Measurements from ENCODE around the gene TLX1. TPM values are rescaled to one million over a fixed set of nuclear protein-coding genes. Genes with fewer than 3 reads are reported as not detected.

TLX1 gene
- 0.24 TPM in 1 of 2 replicates, not detected in the other for total RNA-seq
- 0.68 TPM in 1 of 2 replicates, not detected in the other for polyA plus RNA-seq

GRCh38 chr10:101130984-101131961, at the start of gene TLX1:
Gene TLX1 (plus strand): TSS chr10:101131300. CDS start chr10:101131542, 242 bp downstream.
- Histone ChIP-seq H3K27me3 (peaks cover 100% of the 10 kb centered on the region), H3K4me3 (no peak within 1 kb of the TSS), H3K36me3 (replicated peaks; ENCODE audit: insufficient read depth, low read depth) (no peaks in the 10 kb centered on the region), H3K27ac (no peak within 1 kb of the TSS), H3K9me2 (replicated peaks; ENCODE audit: insufficient read depth) (no peaks in the 10 kb centered on the region), H3K79me2 (no peaks in the 10 kb centered on the region), H4K20me1 (ENCODE audit: insufficient read depth, poor library complexity, severe bottlenecking) (no peaks in the 10 kb centered on the region), H3K9me3 (ENCODE audit: low read depth) (no peaks in the 10 kb centered on the region), H2AFZ (peak within 1 kb of the TSS; percentile 31), H3K4me1 (ENCODE audit: insufficient read depth) (peaks cover 13% of the 10 kb centered on the region), H3K4me2 (peak within 1 kb of the TSS; percentile 82)
- TF ChIP-seq EZH2phosphoT487 (IDR thresholded peaks at IDR 0.05; ENCODE audit: low read depth, severe bottlenecking, unreplicated experiment): no peak
- peak; percentile 95 for TF ChIP-seq EZH2 (IDR thresholded peaks at IDR 0.05; ENCODE audit: borderline replicate concordance)
- no peak for DNase-seq (ENCODE audit: low spot score)
- 1% methylated on average over 50 of the region's 83 CpGs for WGBS (ENCODE audit: low lambda C conversion rate, missing lambda C conversion rate)

- no peak overlapping the region for H2AFZ ChIP-seq
- no peaks in the 10 kb centered on the region for H3K79me2 ChIP-seq
- peaks cover 65% of the 10 kb centered on the region for H3K27me3 ChIP-seq
- H3K9me3 ChIP-seq (ENCODE audit: low read depth): no peaks in the 10 kb centered on the region
- H3K27ac ChIP-seq: no peak overlapping the region
- no peaks in the 10 kb centered on the region for H3K9me2 ChIP-seq (replicated peaks; ENCODE audit: insufficient read depth)
- H3K36me3 ChIP-seq (replicated peaks; ENCODE audit: insufficient read depth, low read depth): no peaks in the 10 kb centered on the region
- H3K4me3 ChIP-seq: no peak overlapping the region
- no peaks in the 10 kb centered on the region for H4K20me1 ChIP-seq (ENCODE audit: insufficient read depth, poor library complexity, severe bottlenecking)
- H3K4me1 ChIP-seq (ENCODE audit: insufficient read depth): no peaks in the 10 kb centered on the region
- DNase-seq (ENCODE audit: low spot score): no peak
- 87% methylated on average over 6 of the region's 6 CpGs for WGBS (ENCODE audit: low lambda C conversion rate, missing lambda C conversion rate)
- no peak for TF ChIP-seq EZH2phosphoT487 (IDR thresholded peaks at IDR 0.05; ENCODE audit: low read depth, severe bottlenecking, unreplicated experiment)
- H3K4me2 ChIP-seq: no peak overlapping the region
Measured at GRCh38 chr10:101085846-101086245, 45.3 kb upstream of the TLX1 start.

DNA sequence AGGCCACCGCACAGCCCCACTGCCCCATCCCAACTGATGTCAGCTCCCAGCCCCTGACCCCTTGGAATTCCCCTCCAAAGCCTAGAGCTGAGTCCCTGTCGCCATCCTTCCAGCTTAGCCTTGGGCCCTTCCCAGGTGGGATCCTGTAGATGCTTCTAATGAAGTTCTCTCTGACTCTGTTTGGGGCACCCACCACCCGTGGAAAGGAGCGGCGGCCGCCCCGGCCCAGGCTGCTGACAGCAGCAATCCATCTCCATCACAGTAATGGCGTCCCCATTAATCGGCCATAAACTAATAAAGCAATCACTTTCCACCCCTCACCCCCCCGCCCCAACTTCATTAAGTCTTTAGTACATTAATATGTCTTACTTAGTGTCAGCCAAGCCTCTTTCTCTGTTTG, 43.7 kb upstream of the TLX1 start:
- no peaks in the 10 kb centered on the region for H3K79me2 ChIP-seq
- peaks cover 68% of the 10 kb centered on the region for H3K27me3 ChIP-seq
- H3K9me3 ChIP-seq (ENCODE audit: low read depth): no peaks in the 10 kb centered on the region
- H3K4me2 ChIP-seq: no peak overlapping the region
- no peaks in the 10 kb centered on the region for H3K4me1 ChIP-seq (ENCODE audit: insufficient read depth)
- no peak overlapping the region for H3K4me3 ChIP-seq
- H3K9me2 ChIP-seq (replicated peaks; ENCODE audit: insufficient read depth): no peaks in the 10 kb centered on the region
- no peak overlapping the region for H2AFZ ChIP-seq
- DNase-seq (ENCODE audit: low spot score): no peak
- no peak for TF ChIP-seq EZH2 (IDR thresholded peaks at IDR 0.05; ENCODE audit: borderline replicate concordance)
- WGBS (ENCODE audit: low lambda C conversion rate, missing lambda C conversion rate): 89% methylated on average over 10 of the region's 10 CpGs
- H4K20me1 ChIP-seq (ENCODE audit: insufficient read depth, poor library complexity, severe bottlenecking): no peaks in the 10 kb centered on the region
- H3K27ac ChIP-seq: no peak overlapping the region
- H3K36me3 ChIP-seq (replicated peaks; ENCODE audit: insufficient read depth, low read depth): no peaks in the 10 kb centered on the region

GRCh38 chr10:101087965-101088364, 43.1 kb upstream of the TLX1 start:
- no peak for DNase-seq (ENCODE audit: low spot score)
- H3K27me3 ChIP-seq: peaks cover 68% of the 10 kb centered on the region
- no peak overlapping the region for H3K4me3 ChIP-seq
- H3K4me1 ChIP-seq (ENCODE audit: insufficient read depth): no peaks in the 10 kb centered on the region
- no peaks in the 10 kb centered on the region for H3K9me3 ChIP-seq (ENCODE audit: low read depth)
- H3K36me3 ChIP-seq (replicated peaks; ENCODE audit: insufficient read depth, low read depth): no peaks in the 10 kb centered on the region
- H4K20me1 ChIP-seq (ENCODE audit: insufficient read depth, poor library complexity, severe bottlenecking): no peaks in the 10 kb centered on the region
- no peak overlapping the region for H3K27ac ChIP-seq
- no peak overlapping the region for H3K4me2 ChIP-seq
- H2AFZ ChIP-seq: no peak overlapping the region
- WGBS (ENCODE audit: low lambda C conversion rate, missing lambda C conversion rate): 86% methylated on average over 11 of the region's 14 CpGs
- no peaks in the 10 kb centered on the region for H3K9me2 ChIP-seq (replicated peaks; ENCODE audit: insufficient read depth)
- H3K79me2 ChIP-seq: no peaks in the 10 kb centered on the region
- TF ChIP-seq EZH2 (IDR thresholded peaks at IDR 0.05; ENCODE audit: borderline replicate concordance): no peak
- TF ChIP-seq, protein P1, sequence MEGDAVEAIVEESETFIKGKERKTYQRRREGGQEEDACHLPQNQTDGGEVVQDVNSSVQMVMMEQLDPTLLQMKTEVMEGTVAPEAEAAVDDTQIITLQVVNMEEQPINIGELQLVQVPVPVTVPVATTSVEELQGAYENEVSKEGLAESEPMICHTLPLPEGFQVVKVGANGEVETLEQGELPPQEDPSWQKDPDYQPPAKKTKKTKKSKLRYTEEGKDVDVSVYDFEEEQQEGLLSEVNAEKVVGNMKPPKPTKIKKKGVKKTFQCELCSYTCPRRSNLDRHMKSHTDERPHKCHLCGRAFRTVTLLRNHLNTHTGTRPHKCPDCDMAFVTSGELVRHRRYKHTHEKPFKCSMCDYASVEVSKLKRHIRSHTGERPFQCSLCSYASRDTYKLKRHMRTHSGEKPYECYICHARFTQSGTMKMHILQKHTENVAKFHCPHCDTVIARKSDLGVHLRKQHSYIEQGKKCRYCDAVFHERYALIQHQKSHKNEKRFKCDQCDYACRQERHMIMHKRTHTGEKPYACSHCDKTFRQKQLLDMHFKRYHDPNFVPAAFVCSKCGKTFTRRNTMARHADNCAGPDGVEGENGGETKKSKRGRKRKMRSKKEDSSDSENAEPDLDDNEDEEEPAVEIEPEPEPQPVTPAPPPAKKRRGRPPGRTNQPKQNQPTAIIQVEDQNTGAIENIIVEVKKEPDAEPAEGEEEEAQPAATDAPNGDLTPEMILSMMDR (IDR thresholded peaks at IDR 0.05; ENCODE audit: poor library complexity): no peak
- TF ChIP-seq EZH2phosphoT487 (IDR thresholded peaks at IDR 0.05; ENCODE audit: low read depth, severe bottlenecking, unreplicated experiment): no peak
